Measurements from ENCODE around the gene TSEN2.

TSEN2 gene

DNA sequence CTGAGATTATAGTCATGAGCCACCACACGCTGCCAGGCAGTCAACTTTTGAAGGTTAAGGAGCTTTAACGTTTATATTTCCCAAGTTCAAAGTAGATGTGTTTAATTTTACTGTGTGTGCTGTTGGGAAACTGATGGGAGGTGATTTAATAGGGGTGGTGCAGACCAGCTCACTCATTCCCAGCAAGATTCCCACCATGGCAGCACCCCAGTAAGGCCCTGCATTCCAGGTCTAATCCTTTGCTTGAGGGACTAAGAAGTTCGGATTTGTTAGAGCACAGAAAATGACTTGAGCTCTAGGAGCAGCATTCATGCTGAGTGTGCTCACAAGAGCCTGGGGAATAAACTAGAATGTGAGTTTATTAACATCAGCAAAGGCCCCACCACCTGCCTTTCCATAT, 25.2 kb downstream of the TSEN2 start:
- DNase-seq = no peak
- no peaks in the 10 kb centered on the region for H3K36me3 ChIP-seq (replicated peaks)
- H3K27ac ChIP-seq = no peak overlapping the region
- in situ Hi-C loops (cut with HindIII; ENCODE audit: low pct_ligation_motif_present, low sequenced_read_pairs) = no loop called here
- TF ChIP-seq, protein P1, sequence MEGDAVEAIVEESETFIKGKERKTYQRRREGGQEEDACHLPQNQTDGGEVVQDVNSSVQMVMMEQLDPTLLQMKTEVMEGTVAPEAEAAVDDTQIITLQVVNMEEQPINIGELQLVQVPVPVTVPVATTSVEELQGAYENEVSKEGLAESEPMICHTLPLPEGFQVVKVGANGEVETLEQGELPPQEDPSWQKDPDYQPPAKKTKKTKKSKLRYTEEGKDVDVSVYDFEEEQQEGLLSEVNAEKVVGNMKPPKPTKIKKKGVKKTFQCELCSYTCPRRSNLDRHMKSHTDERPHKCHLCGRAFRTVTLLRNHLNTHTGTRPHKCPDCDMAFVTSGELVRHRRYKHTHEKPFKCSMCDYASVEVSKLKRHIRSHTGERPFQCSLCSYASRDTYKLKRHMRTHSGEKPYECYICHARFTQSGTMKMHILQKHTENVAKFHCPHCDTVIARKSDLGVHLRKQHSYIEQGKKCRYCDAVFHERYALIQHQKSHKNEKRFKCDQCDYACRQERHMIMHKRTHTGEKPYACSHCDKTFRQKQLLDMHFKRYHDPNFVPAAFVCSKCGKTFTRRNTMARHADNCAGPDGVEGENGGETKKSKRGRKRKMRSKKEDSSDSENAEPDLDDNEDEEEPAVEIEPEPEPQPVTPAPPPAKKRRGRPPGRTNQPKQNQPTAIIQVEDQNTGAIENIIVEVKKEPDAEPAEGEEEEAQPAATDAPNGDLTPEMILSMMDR (IDR thresholded peaks at IDR 0.05; ENCODE audit: low read depth, low read length, missing control alignments) = no peak
- H3K4me3 ChIP-seq (ENCODE audit: low read depth, low read length) = no peak overlapping the region
- no peaks in the 10 kb centered on the region for H3K27me3 ChIP-seq (replicated peaks)

DNA sequence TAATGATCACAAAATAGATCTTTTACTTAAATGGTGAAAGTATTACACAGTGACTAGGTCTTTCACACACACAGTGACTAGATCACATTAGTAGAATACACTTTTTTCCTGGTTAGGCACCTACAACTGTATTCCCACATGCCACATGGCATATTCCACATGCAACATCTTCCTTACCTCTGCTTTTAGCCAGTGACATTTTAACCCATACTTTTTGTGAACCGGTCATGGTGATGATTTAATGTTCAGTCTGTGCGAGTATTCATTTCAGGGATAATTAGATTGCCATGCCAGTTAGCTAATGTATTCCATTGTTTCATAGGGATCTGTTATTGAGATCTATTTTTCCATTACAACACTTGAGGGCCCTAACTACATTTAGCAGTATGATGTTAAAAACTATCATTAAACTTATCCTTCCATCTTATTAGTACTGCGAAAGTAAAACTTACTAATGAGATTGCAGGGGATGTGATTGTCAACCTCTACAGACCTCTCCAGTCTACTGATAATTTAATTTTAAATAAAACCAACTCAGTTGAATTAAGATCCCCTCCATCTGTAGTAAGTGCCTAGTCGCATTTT, 28.3 kb downstream of the TSEN2 start:
- H3K27ac ChIP-seq = no peak overlapping the region
- TF ChIP-seq, protein P1 (IDR thresholded peaks at IDR 0.05; ENCODE audit: low read depth, low read length, missing control alignments) = no peak
- in situ Hi-C loops (cut with HindIII; ENCODE audit: low pct_ligation_motif_present, low sequenced_read_pairs) = no loop called here

DNA sequence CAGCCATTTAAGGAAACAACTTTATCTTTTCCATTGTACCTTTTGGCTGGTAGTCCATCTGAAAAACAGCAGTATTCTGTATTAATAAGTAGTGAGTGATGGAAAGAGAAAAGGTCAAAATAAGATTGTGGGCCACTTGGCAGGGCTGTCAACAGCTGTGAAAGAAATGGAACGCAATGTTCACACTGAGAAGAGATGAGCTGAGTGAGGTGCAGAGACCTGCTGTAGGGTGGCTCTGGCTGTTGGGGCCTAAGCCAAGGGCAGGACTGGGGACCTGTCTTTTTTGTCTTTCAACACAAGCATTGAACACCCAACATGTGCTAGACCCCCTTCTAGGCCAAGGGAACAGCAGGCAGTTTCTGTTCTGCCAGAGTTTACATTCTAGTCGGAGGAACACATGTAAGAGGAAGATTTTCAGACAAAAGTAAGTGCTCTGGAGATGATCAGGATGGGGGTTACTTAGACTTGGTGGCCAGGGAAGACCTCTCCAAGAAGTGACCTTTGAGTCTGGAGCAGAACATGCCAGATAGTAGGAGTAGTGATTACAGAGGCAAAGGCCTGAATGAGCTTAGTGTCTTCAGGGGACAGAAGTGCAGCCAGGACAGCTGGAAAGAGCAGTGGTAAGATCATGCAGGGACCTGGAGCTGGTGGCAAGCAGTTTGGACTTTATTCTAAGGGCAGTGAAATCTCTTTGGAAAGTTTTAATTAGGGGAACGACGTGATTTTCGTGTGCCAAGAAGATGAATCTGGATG, 29.6 kb downstream of the TSEN2 start:
- TF ChIP-seq, protein P1 (IDR thresholded peaks at IDR 0.05; ENCODE audit: low read depth, low read length, missing control alignments) = no peak
- Histone ChIP-seq H3K4me3 (ENCODE audit: low read depth, low read length) (no peak overlapping the region), H3K36me3 (replicated peaks) (no peaks in the 10 kb centered on the region), H3K27me3 (replicated peaks) (no peaks in the 10 kb centered on the region), H3K27ac (no peak overlapping the region)
- DNase-seq = no peak
- in situ Hi-C loops (cut with HindIII; ENCODE audit: low pct_ligation_motif_present, low sequenced_read_pairs) = no loop called here

More for the DNA sequence above, 28.3 kb downstream of the TSEN2 start:
- DNase-seq = no peak
- no peaks in the 10 kb centered on the region for H3K36me3 ChIP-seq (replicated peaks)
- H3K4me3 ChIP-seq (ENCODE audit: low read depth, low read length) = no peak overlapping the region
- H3K27me3 ChIP-seq (replicated peaks) = no peaks in the 10 kb centered on the region

DNA sequence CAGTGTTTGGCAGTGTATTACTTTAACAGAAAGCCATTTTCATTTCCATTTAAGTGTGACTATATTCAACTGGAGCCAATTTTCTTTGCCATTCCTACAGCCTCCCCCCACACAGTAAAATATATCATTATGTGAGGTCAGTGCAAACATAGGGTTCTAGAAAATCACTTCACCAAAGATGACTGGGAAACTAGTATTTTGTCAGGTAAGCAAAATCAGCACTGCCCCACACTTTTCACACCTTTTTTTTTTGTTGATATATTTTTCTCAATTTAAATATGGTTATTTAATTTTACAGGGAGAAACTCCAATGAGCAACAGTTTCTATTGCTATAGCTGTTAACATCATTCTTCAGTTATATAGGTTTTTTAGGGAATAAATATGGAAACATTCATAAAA, 31.4 kb downstream of the TSEN2 start:
- Histone ChIP-seq H3K36me3 (replicated peaks) (peaks cover 2% of the 10 kb centered on the region), H3K4me3 (ENCODE audit: low read depth, low read length) (no peak overlapping the region), H3K27me3 (replicated peaks) (no peaks in the 10 kb centered on the region), H3K27ac (no peak overlapping the region)
- TF ChIP-seq, protein P1 (IDR thresholded peaks at IDR 0.05; ENCODE audit: low read depth, low read length, missing control alignments) = no peak
- no peak for DNase-seq
- in situ Hi-C loops (cut with HindIII; ENCODE audit: low pct_ligation_motif_present, low sequenced_read_pairs) = no loop called here

DNA sequence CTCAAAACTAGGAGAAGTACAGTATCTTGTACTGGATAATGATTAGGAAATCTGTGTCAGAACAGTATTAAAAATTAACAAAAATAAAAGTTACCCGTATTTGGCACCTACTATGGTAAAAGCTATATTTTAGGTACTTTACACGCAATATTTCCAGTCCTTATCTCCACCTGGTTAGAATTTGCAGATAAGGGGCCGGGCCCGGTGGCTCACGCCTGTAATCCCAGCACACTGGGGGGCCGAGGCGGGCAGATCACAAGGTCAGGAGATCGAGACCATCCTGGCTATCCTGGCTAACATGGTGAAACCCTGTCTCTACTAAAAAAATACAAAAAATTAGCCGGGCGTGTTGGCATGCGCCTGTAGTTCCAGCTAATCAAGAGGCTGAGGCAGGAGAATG, 32.6 kb downstream of the TSEN2 start:
- TF ChIP-seq, protein P1 (IDR thresholded peaks at IDR 0.05; ENCODE audit: low read depth, low read length, missing control alignments) = no peak
- Histone ChIP-seq H3K27ac (no peak overlapping the region), H3K27me3 (replicated peaks) (no peaks in the 10 kb centered on the region), H3K36me3 (replicated peaks) (peaks cover 9% of the 10 kb centered on the region), H3K4me3 (ENCODE audit: low read depth, low read length) (no peak overlapping the region)
- in situ Hi-C loops (cut with HindIII; ENCODE audit: low pct_ligation_motif_present, low sequenced_read_pairs) = no loop called here
- no peak for DNase-seq

Measured in brain microvascular endothelial cell (primary cell).